Neural cell (in vitro differentiated cells): ENCODE results near the gene SCP2. TPM values are rescaled to one million over a fixed set of nuclear protein-coding genes. Genes with fewer than 3 reads are reported as not detected.

Source experiments
- H2AFZ ChIP-seq: fragments of 200-600, 300-800 bp; sonication (generic), shearing (Covaris generic); 2 replicates; pipeline ENCODE4 v1.6.0; 2014; ENCODE audit warnings: low read depth, mild to moderate bottlenecking, antibody characterized with exemption, low read length, moderate library complexity
- H3F3A ChIP-seq: fragments of 200-600 bp; shearing (Covaris generic); 2 replicates; pipeline ENCODE4 v1.6.1; 2016; ENCODE audit warnings: mild to moderate bottlenecking, moderate library complexity, mixed read lengths, antibody characterized with exemption, low read length; ENCODE audit not compliant: insufficient read depth, poor library complexity, severe bottlenecking
- H3K27ac ChIP-seq: fragments of 200-600, 300-800 bp; sonication (generic), shearing (Covaris generic); 2 replicates; pipeline ENCODE4 v1.5.1; 2014; ENCODE audit warnings: mild to moderate bottlenecking, low read length, moderate library complexity
- H3K27me3 ChIP-seq: fragments of 300-800, 200-600 bp; sonication (generic), shearing (Covaris generic); 2 replicates; pipeline ENCODE4 v1.6.0; 2014; ENCODE audit warnings: mild to moderate bottlenecking, low read depth, low read length, moderate library complexity; ENCODE audit not compliant: insufficient read depth
- H3K36me3 ChIP-seq: fragments of 300-800, 200-600 bp; sonication (generic), shearing (Covaris generic); 2 replicates; pipeline ENCODE4 v1.5.1; 2014; ENCODE audit warnings: mild to moderate bottlenecking, antibody characterized with exemption, low read length, moderate library complexity; ENCODE audit not compliant: insufficient read depth
- H3K4me2 ChIP-seq: fragments of 300-800, 200-600 bp; sonication (generic), shearing (Covaris generic); 2 replicates; pipeline ENCODE4 v1.6.0; 2014; ENCODE audit warnings: mild to moderate bottlenecking, low read length
- H3K4me3 ChIP-seq: fragments of 300-800, 200-600 bp; sonication (generic), shearing (Covaris generic); 2 replicates; pipeline ENCODE4 v1.5.1; 2014; ENCODE audit warnings: mild to moderate bottlenecking, low read length, moderate library complexity
- H3K79me2 ChIP-seq: fragments of 200-600 bp; shearing (Covaris generic); replicated peaks from 2 replicates; pipeline ENCODE4 v1.6.0; 2014; ENCODE audit warnings: mild to moderate bottlenecking, low read length, moderate library complexity; ENCODE audit not compliant: insufficient read depth
- H3K9ac ChIP-seq: fragments of 300-800, 200-600 bp; sonication (generic), shearing (Covaris generic); 2 replicates; pipeline ENCODE4 v1.6.1; 2016; ENCODE audit warnings: mild to moderate bottlenecking, low read length, mixed read lengths
- H3K9me2 ChIP-seq: fragments of 200-600 bp; shearing (Covaris generic); 2 replicates; pipeline ENCODE4 v1.6.1; 2016; ENCODE audit warnings: mild to moderate bottlenecking, low read length, mixed read lengths; ENCODE audit not compliant: insufficient read depth
- H3K9me3 ChIP-seq: fragments of 200-600, 300-800 bp; sonication (generic), shearing (Covaris generic); 2 replicates; pipeline ENCODE4 v1.6.1; 2016; ENCODE audit warnings: mild to moderate bottlenecking, mixed run types, low read length, moderate library complexity, mixed read lengths
- H4K20me1 ChIP-seq: fragments of 200-600 bp; shearing (Covaris generic); 2 replicates; pipeline ENCODE4 v1.6.1; 2016; ENCODE audit warnings: mild to moderate bottlenecking, mixed run types; ENCODE audit not compliant: insufficient read depth
- CTCF ChIP-seq: fragments of 450-650 bp; IDR thresholded peaks from 2 replicates; pipeline ENCODE4 v1.5.1; 2014; ENCODE audit warnings: antibody characterized with exemption, mild to moderate bottlenecking, moderate library complexity; ENCODE audit not compliant: poor library complexity, severe bottlenecking
- EP300 ChIP-seq: fragments of 450-650 bp; conservative IDR thresholded peaks from 2 replicates; pipeline ENCODE4 v1.6.1; 2014; ENCODE audit warnings: antibody characterized with exemption, mild to moderate bottlenecking, moderate library complexity; ENCODE audit not compliant: poor library complexity, severe bottlenecking
- EZH2 ChIP-seq: fragments of 200-600, 300-800 bp; shearing (Covaris generic), sonication (generic); IDR thresholded peaks from 2 replicates; pipeline ENCODE4 v1.6.1; 2014; ENCODE audit warnings: antibody characterized with exemption, low read length, borderline replicate concordance, mild to moderate bottlenecking; ENCODE audit not compliant: insufficient read depth, poor library complexity, severe bottlenecking
- MXI1 ChIP-seq: fragments of 450-650 bp; conservative IDR thresholded peaks from 2 replicates; pipeline ENCODE4 v1.6.1; 2014; ENCODE audit warnings: antibody characterized with exemption, mild to moderate bottlenecking; ENCODE audit not compliant: poor library complexity, severe bottlenecking
- POLR2AphosphoS5 ChIP-seq: IDR thresholded peaks from 2 replicates; pipeline ENCODE4 v1.6.1; 2012
- RAD21 ChIP-seq: fragments of 450-650 bp; conservative IDR thresholded peaks from 2 replicates; pipeline ENCODE4 v1.6.1; 2014; ENCODE audit warnings: antibody characterized with exemption, mild to moderate bottlenecking, moderate library complexity
- REST ChIP-seq: IDR thresholded peaks from 2 replicates; pipeline ENCODE4 v1.6.1; 2012; ENCODE audit warnings: borderline replicate concordance
- SMC3 ChIP-seq: fragments of 450-650 bp; conservative IDR thresholded peaks from 2 replicates; pipeline ENCODE4 v1.6.1; 2014; ENCODE audit warnings: antibody characterized with exemption, mild to moderate bottlenecking, moderate library complexity; ENCODE audit not compliant: poor library complexity
- TAF1 ChIP-seq: IDR thresholded peaks from 2 replicates; pipeline ENCODE4 v1.6.1; 2012; ENCODE audit warnings: low read depth
- polyA plus RNA-seq: library from polyadenylated mRNA; depleted of rRNA; stranded (reverse); fragments of >200 nt; gene quantifications from 2 replicates; pipeline ENCODE4 v1.2.3, GENCODE V29; 2014

Gene SCP2
- polyA plus RNA-seq, 1 donor from 2014 or later = 182 TPM

GRCh38 chr1:53080041-53080440 is 153.0 kb downstream of the SCP2 start:
- Histone ChIP-seq H3K27ac (no peak overlapping the region), H3K27me3 (no peaks in the 10 kb centered on the region), H3K36me3 (no peaks in the 10 kb centered on the region), H3K4me3 (no peak overlapping the region), H3F3A (no peaks in the 10 kb centered on the region), H3K9me3 (no peaks in the 10 kb centered on the region), H3K4me2 (no peak overlapping the region), H4K20me1 (no peaks in the 10 kb centered on the region), H3K9me2 (no peaks in the 10 kb centered on the region), H3K79me2 (no peaks in the 10 kb centered on the region), H2AFZ (no peak overlapping the region), H3K9ac (no peak overlapping the region)
- TF ChIP-seq RAD21 (no peak), REST (no peak), EP300 (no peak), EZH2 (no peak), TAF1 (no peak), MXI1 (no peak), SMC3 (no peak), CTCF (no peak), POLR2AphosphoS5 (no peak)

GRCh38 chr1:53080769-53081168 is 153.7 kb downstream of the SCP2 start:
- Histone ChIP-seq H3K9me2 (no peaks in the 10 kb centered on the region), H3F3A (no peaks in the 10 kb centered on the region), H3K27ac (no peak overlapping the region), H3K27me3 (no peaks in the 10 kb centered on the region), H3K9ac (no peak overlapping the region), H4K20me1 (no peaks in the 10 kb centered on the region), H3K4me3 (no peak overlapping the region), H3K36me3 (no peaks in the 10 kb centered on the region), H3K79me2 (no peaks in the 10 kb centered on the region), H2AFZ (no peak overlapping the region), H3K9me3 (no peaks in the 10 kb centered on the region), H3K4me2 (no peak overlapping the region)
- TF ChIP-seq POLR2AphosphoS5 (no peak), CTCF (no peak), EP300 (no peak), TAF1 (no peak), MXI1 (no peak), SMC3 (no peak), RAD21 (no peak), REST (no peak), EZH2 (no peak)
